HepG2 (cell line): ENCODE measurements around the gene ATP6V0D1. TPM values are rescaled to one million over a fixed set of nuclear protein-coding genes. Genes with fewer than 3 reads are reported as not detected.

Experiments used
- ATAC-seq: fragments of 200-7000 bp; cut with Tn5 transposase; 3 replicates; pipeline ENCODE4 v1.9.1; 2020; ENCODE audit warnings: mild to moderate bottlenecking, moderate library complexity
- BruUV-seq: library from RNA; stranded (reverse); fragments of 400-500 nt; replicated peaks from 2 replicates; lab custom pipeline; 2021; lab: Mats Ljungman, UMichigan
- CTCF ChIA-PET: fragments of 300-600 bp; formaldehyde crosslinking; extraction: SDS; loops from one replicate; lab custom pipeline; 2021; ENCODE audit warnings: low total read pairs, inconsistent platforms, low intra/inter-chr PET ratio; lab: Yijun Ruan, JAX
- POLR2A ChIA-PET: fragments of 350-600 bp; sonication (Branson Sonifier 250); formaldehyde crosslinking; loops from one replicate; lab custom pipeline; 2020; ENCODE audit warnings: antibody characterized with exemption, inconsistent platforms; lab: Yijun Ruan, JAX
- DNase-seq: peaks from one replicate; pipeline ENCODE4 v3.0.0-alpha.2; 2015; ENCODE audit warnings: low spot score
- FAIRE-seq: peaks from 3 replicates; lab custom pipeline; 2011; peaks lifted over from hg19 to GRCh38; lab: Jason Lieb, UNC
- H2AFZ ChIP-seq: one replicate; pipeline ENCODE4 v1.6.1; 2011; ENCODE audit warnings: low read length, inconsistent platforms
- H3K27ac ChIP-seq: fragments of 300-600 bp; 3 replicates; pipeline ENCODE4 v1.8.0; 2011; ENCODE audit warnings: mixed run types, mild to moderate bottlenecking, mixed read lengths, low read length, inconsistent platforms; ENCODE audit not compliant: insufficient read depth; ENCODE audit errors: extremely low read length
- H3K27me3 ChIP-seq, 2 experiments: fragments of 200-600 bp in 1 of 2; 2 replicates in 1 of 2; 3 replicates in 1 of 2; pipeline versions ENCODE4 v1.6.0 to v1.8.0; 2011; ENCODE audit warnings: low read length in 2 of 2, mild to moderate bottlenecking in 2 of 2, moderate library complexity in 2 of 2, inconsistent platforms in 1 of 2; ENCODE audit not compliant: insufficient read depth in 2 of 2, control insufficient read depth in 1 of 2
- H3K36me3 ChIP-seq, 2 experiments: fragments of 200-600 bp in 1 of 2; replicated peaks in 1 of 2; 2 replicates in 1 of 2; 3 replicates in 1 of 2; pipeline versions ENCODE4 v1.5.1 to v1.8.0; 2011; ENCODE audit warnings: low read length in 2 of 2, inconsistent platforms in 1 of 2; ENCODE audit not compliant: insufficient read depth in 2 of 2, control insufficient read depth in 1 of 2
- H3K4me1 ChIP-seq: 2 replicates; pipeline ENCODE4 v1.5.1; 2012; ENCODE audit warnings: low read length, inconsistent platforms; ENCODE audit not compliant: insufficient read depth
- H3K4me2 ChIP-seq: 2 replicates; pipeline ENCODE4 v1.6.0; 2011; ENCODE audit warnings: low read depth, low read length, inconsistent platforms
- H3K4me3 ChIP-seq, 3 experiments: fragments of 200-600 bp in 1 of 3; sonication (generic), shearing (Covaris generic) in 1 of 3; replicated peaks in 1 of 3; 2 replicates each; pipeline ENCODE4 v1.5.1; 2011 to 2016; ENCODE audit warnings: low read length in 3 of 3, inconsistent platforms in 2 of 3, low read depth in 2 of 3, mild to moderate bottlenecking in 2 of 3, control low read depth in 1 of 3, mixed read lengths in 1 of 3; ENCODE audit not compliant: insufficient read depth in 1 of 3
- H3K79me2 ChIP-seq: one replicate; pipeline ENCODE4 v1.6.1; 2011; ENCODE audit warnings: low read length, inconsistent platforms; ENCODE audit not compliant: insufficient read depth
- H3K9ac ChIP-seq: 2 replicates; pipeline ENCODE4 v1.6.0; 2011; ENCODE audit warnings: mild to moderate bottlenecking, low read depth, low read length, inconsistent platforms; ENCODE audit not compliant: insufficient read depth
- H3K9me3 ChIP-seq: 2 replicates; pipeline ENCODE4 v1.5.1; 2012; ENCODE audit warnings: mild to moderate bottlenecking, low read length
- H4K20me1 ChIP-seq: 2 replicates; pipeline ENCODE4 v1.6.0; 2011; ENCODE audit warnings: inconsistent platforms, mild to moderate bottlenecking, low read length, moderate library complexity; ENCODE audit not compliant: insufficient read depth
- AHR ChIP-seq: IDR thresholded peaks from 2 replicates; pipeline ENCODE4 v1.6.1; 2018; ENCODE audit warnings: missing genetic modification reagents, missing compliant biosample characterization
- MATR3 ChIP-seq: sonication (generic); formaldehyde crosslinking; IDR thresholded peaks from 2 replicates; pipeline ENCODE4 v1.4.0; 2020; ENCODE audit warnings: missing genetic modification reagents
- MEIS1 ChIP-seq: sonication (generic); formaldehyde crosslinking; IDR thresholded peaks from 2 replicates; pipeline ENCODE4 v1.9.0; 2021; ENCODE audit warnings: mild to moderate bottlenecking, missing genetic modification reagents, moderate library complexity, borderline replicate concordance
- NFATC3 ChIP-seq: sonication (generic); formaldehyde crosslinking; IDR thresholded peaks from 2 replicates; pipeline ENCODE4 v1.5.1; 2020; ENCODE audit warnings: mild to moderate bottlenecking, missing genetic modification reagents
- RFXAP ChIP-seq: sonication (generic); formaldehyde crosslinking; IDR thresholded peaks from 2 replicates; pipeline ENCODE4 v1.4.0; 2020; ENCODE audit warnings: missing genetic modification reagents, borderline replicate concordance
- ZBTB21 ChIP-seq: sonication (generic); formaldehyde crosslinking; IDR thresholded peaks from 2 replicates; pipeline ENCODE4 v1.4.0; 2020; ENCODE audit warnings: missing genetic modification reagents
- ZFP36L2 ChIP-seq: sonication (generic); formaldehyde crosslinking; IDR thresholded peaks from 2 replicates; pipeline ENCODE4 v1.4.0; 2020; ENCODE audit warnings: missing genetic modification reagents
- ZNF10 ChIP-seq: sonication (generic); formaldehyde crosslinking; IDR thresholded peaks from 2 replicates; pipeline ENCODE4 v1.4.0; 2020; ENCODE audit warnings: mild to moderate bottlenecking, low read depth, missing genetic modification reagents, borderline replicate concordance
- ZNF572 ChIP-seq: sonication (generic); formaldehyde crosslinking; IDR thresholded peaks from 2 replicates; pipeline ENCODE4 v1.5.1; 2020; ENCODE audit warnings: mild to moderate bottlenecking, missing genetic modification reagents
- ZNF670 ChIP-seq: sonication (generic); formaldehyde crosslinking; IDR thresholded peaks from 2 replicates; pipeline ENCODE4 v1.8.0; 2022; ENCODE audit warnings: mild to moderate bottlenecking, missing genetic modification reagents, borderline replicate concordance
- WGBS: methylation state at CpG from one replicate; pipeline ENCODE4 v1.1.6; 2017; ENCODE audit warnings: low lambda C conversion rate; 5-methylcytosine and 5-hydroxymethylcytosine counted together
- in situ Hi-C: cut with HindIII; loops from 2 replicates; pipeline ENCODE4 v1.10.0; 2017; ENCODE audit warnings: low pct_unique_long_range_greater_than_20kb; ENCODE audit not compliant: extremely low pct_ligation_motif_present
- intact Hi-C: fragments of 100-400 bp; cut with micrococcal nuclease; formaldehyde crosslinking; loops from one replicate; pipeline ENCODE4 v1.10.0; 2022; ENCODE audit not compliant: unreplicated experiment
- polyA plus RNA-seq, 8 experiments: library from polyadenylated mRNA; depleted of rRNA in 3 of 8; stranded (reverse) in 7 of 8; unstranded in 1 of 8; fragments of >200 nt; fragmentation: Illumina TruSeq in 4 of 8; extraction: Trizol in 4 of 8; gene quantifications; 2 replicates each; pipeline versions ENCODE4 v1.2.1 to v1.2.3, GENCODE V29; 2011 to 2016; ENCODE audit warnings: low read depth in 4 of 8, missing spikeins in 1 of 8, mixed read lengths in 1 of 8; ENCODE audit not compliant: insufficient read depth in 1 of 8
- total RNA-seq, 5 experiments: library from RNA; depleted of rRNA; stranded (reverse); fragments of >200 nt; fragmentation: Illumina TruSeq; extraction: Trizol; gene quantifications; 2 replicates each; pipeline ENCODE4 v1.2.3, GENCODE V29; 2016; ENCODE audit warnings: low read depth in 1 of 5
- TF ChIP-seq, protein P1 (sequence below): sonication (generic); formaldehyde crosslinking; IDR thresholded peaks from 2 replicates; pipeline ENCODE4 v1.4.0; 2020; ENCODE audit warnings: mild to moderate bottlenecking, missing genetic modification reagents
- TF ChIP-seq, protein P2 (sequence below): sonication (generic); formaldehyde crosslinking; IDR thresholded peaks from 2 replicates; pipeline ENCODE4; 2020; ENCODE audit warnings: missing genetic modification reagents, mild to moderate bottlenecking, borderline replicate concordance
- TF ChIP-seq, protein P3 (sequence below): sonication (generic); formaldehyde crosslinking; IDR thresholded peaks from 2 replicates; pipeline ENCODE4 v1.8.1; 2022; ENCODE audit warnings: low read depth, mild to moderate bottlenecking, missing genetic modification reagents

Gene ATP6V0D1
- total and polyA plus RNA-seq, 2 of the 13 experiments (the other 11 are each of a cell fraction or from before 2014, with no cell fraction given) = 51.1 to 61.3 TPM

DNA sequence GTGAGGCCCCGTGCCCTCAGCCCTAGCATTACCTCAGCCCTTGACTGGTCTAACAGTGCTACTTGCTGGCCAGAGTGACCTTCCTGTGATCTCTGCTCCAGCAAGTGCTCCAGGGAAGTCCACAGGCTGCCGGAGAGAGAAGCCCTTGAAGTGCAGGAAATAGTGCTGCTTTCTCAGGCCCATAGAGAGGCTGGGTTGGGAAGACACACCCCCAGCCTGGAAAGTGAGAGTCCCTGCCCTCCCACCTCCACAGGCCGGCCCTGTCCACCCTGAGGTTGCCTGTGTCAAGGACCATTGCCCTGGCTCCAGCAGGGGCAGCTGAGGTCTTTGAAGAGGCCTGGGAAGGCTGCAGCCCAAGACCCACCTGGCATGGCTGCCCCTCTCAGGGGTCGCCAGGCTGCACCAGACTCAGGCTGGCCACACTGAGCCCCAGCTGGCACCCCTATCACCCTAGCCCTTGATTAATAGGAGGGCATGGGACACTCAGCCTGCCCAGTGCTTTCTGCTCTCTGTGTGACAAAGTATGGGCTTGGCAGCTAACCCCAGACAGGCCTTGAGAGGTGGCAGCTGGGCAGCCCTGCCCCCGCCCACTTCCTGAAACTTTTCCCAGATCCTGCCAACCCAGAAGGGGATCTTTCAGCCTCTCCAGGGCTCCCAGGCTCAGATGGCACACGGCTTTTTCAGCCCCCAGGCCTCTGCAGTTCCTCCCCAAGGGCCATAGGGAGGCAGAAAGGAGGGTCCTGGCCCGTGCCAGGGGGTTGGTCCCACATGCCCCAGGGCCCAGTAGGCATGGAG lies 21.7 kb downstream of the ATP6V0D1 start (continued):
- TF ChIP-seq ZNF670 (no peak), MATR3 (CRISPR knock-in tag) (no peak), ZNF10 (CRISPR knock-in tag) (no peak), ZFP36L2 (CRISPR knock-in tag) (no peak), AHR (no peak), ZNF572 (CRISPR knock-in tag) (no peak)
- TF ChIP-seq, protein P1, sequence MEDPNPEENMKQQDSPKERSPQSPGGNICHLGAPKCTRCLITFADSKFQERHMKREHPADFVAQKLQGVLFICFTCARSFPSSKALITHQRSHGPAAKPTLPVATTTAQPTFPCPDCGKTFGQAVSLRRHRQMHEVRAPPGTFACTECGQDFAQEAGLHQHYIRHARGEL (CRISPR knock-in tag) = no peak
- TF ChIP-seq, all 625 proteins: peak for 27

DNA sequence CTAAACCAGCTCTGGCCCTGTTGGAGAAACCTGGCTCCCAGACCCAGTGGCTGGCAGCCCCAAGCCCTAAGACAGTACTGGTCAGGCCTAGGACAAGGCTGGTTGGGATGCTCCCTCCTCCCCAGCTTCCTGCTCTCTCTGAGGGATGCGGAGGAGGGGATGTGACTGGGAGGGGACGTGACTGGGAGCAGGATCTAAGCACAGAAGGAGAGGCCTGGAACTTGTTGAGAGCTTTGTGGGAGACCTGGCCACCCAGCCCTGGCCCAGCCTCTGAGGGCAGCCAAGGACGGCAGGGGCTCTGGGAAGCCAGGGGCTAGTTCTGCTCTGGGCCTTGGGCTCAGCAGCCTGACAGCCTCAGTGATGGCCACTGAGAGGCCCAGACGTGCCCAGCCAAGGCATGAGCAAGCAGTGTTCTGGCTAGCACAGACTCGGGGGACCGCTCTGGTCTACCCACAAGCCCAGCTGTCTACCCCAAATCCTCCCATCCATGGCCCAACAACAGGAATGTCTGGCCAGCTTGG lies 22.8 kb downstream of the ATP6V0D1 start:
- in situ Hi-C loops (no loop called here), intact Hi-C loops (no loop called here)
- Histone ChIP-seq H4K20me1 (no peaks in the 10 kb centered on the region; the same call in 1 of the 2 replicates), H3K4me2 (no peak overlapping the region), H3K27me3 (no peaks in the 10 kb centered on the region), H3K9ac (no peak overlapping the region), H3K27ac (peak overlapping the region; percentile 56), H3K36me3 (peaks cover 5 to 13% of the 10 kb centered on the region in 2 experiments; a peak in 3 of 5 replicates), H3K9me3 (no peaks in the 10 kb centered on the region), H2AFZ (no peak overlapping the region), H3K79me2 (no peaks in the 10 kb centered on the region), H3K4me1 (peaks cover 22% of the 10 kb centered on the region), H3K4me3 (no peak overlapping the region)
- ATAC-seq = no peak
- BruUV-seq = no TSS peak
- ChIA-PET CTCF (no interaction called here), POLR2A (no interaction called here)
- TF ChIP-seq, protein P2, sequence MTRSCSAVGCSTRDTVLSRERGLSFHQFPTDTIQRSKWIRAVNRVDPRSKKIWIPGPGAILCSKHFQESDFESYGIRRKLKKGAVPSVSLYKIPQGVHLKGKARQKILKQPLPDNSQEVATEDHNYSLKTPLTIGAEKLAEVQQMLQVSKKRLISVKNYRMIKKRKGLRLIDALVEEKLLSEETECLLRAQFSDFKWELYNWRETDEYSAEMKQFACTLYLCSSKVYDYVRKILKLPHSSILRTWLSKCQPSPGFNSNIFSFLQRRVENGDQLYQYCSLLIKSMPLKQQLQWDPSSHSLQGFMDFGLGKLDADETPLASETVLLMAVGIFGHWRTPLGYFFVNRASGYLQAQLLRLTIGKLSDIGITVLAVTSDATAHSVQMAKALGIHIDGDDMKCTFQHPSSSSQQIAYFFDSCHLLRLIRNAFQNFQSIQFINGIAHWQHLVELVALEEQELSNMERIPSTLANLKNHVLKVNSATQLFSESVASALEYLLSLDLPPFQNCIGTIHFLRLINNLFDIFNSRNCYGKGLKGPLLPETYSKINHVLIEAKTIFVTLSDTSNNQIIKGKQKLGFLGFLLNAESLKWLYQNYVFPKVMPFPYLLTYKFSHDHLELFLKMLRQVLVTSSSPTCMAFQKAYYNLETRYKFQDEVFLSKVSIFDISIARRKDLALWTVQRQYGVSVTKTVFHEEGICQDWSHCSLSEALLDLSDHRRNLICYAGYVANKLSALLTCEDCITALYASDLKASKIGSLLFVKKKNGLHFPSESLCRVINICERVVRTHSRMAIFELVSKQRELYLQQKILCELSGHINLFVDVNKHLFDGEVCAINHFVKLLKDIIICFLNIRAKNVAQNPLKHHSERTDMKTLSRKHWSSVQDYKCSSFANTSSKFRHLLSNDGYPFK = no peak
- TF ChIP-seq MEIS1 (no peak), NFATC3 (CRISPR knock-in tag) (no peak), ZBTB21 (CRISPR knock-in tag) (no peak), RFXAP (CRISPR knock-in tag) (0 out of 2 replicates have a peak, but pooled peaks have one; percentile 2)
- TF ChIP-seq, protein P3, sequence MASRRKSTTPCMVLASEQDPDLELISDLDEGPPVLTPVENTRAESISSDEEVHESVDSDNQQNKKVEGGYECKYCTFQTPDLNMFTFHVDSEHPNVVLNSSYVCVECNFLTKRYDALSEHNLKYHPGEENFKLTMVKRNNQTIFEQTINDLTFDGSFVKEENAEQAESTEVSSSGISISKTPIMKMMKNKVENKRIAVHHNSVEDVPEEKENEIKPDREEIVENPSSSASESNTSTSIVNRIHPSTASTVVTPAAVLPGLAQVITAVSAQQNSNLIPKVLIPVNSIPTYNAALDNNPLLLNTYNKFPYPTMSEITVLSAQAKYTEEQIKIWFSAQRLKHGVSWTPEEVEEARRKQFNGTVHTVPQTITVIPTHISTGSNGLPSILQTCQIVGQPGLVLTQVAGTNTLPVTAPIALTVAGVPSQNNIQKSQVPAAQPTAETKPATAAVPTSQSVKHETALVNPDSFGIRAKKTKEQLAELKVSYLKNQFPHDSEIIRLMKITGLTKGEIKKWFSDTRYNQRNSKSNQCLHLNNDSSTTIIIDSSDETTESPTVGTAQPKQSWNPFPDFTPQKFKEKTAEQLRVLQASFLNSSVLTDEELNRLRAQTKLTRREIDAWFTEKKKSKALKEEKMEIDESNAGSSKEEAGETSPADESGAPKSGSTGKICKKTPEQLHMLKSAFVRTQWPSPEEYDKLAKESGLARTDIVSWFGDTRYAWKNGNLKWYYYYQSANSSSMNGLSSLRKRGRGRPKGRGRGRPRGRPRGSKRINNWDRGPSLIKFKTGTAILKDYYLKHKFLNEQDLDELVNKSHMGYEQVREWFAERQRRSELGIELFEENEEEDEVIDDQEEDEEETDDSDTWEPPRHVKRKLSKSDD (CRISPR knock-in tag) = no peak
- no peak for DNase-seq
- FAIRE-seq = no peak
- WGBS = 95% methylated on average over 5 of the region's 6 CpGs
